Astrocyte (in vitro differentiated cells and primary cell): ENCODE data around the gene PRRT1B. TPM values are rescaled to one million over a fixed set of nuclear protein-coding genes. Genes with fewer than 3 reads are reported as not detected.

Experiments used
- DNase-seq: peaks from one replicate; pipeline ENCODE4 v3.0.0-alpha.2; 2010; ENCODE audit warnings: low read depth
- FAIRE-seq: peaks from 2 replicates; lab custom pipeline; 2011; peaks lifted over from hg19 to GRCh38; lab: Jason Lieb, UNC
- H2AFZ ChIP-seq: 2 replicates; pipeline ENCODE4 v1.6.0; 2012; ENCODE audit warnings: low read depth, low read length, inconsistent platforms
- H3K27ac ChIP-seq: 2 replicates; pipeline ENCODE4 v1.5.1; 2011; ENCODE audit warnings: low read depth, low read length, inconsistent platforms
- H3K27me3 ChIP-seq: 2 replicates; pipeline ENCODE4 v1.6.0; 2011; ENCODE audit warnings: low read length, inconsistent platforms; ENCODE audit not compliant: insufficient read depth
- H3K36me3 ChIP-seq: 2 replicates; pipeline ENCODE4 v1.5.1; 2011; ENCODE audit warnings: low read length, inconsistent platforms; ENCODE audit not compliant: insufficient read depth
- H3K4me1 ChIP-seq: 2 replicates; pipeline ENCODE4 v1.5.1; 2011; ENCODE audit warnings: low read length, inconsistent platforms; ENCODE audit not compliant: insufficient read depth
- H3K4me2 ChIP-seq: 2 replicates; pipeline ENCODE4 v1.6.0; 2012; ENCODE audit warnings: low read length, inconsistent platforms
- H3K4me3 ChIP-seq: 2 replicates; pipeline ENCODE4 v1.5.1; 2011; ENCODE audit warnings: low read depth, mild to moderate bottlenecking, low read length, inconsistent platforms; ENCODE audit not compliant: insufficient read depth
- H3K79me2 ChIP-seq: 2 replicates; pipeline ENCODE4 v1.6.0; 2012; ENCODE audit warnings: mild to moderate bottlenecking, low read length, inconsistent platforms; ENCODE audit not compliant: insufficient read depth
- H3K9ac ChIP-seq: 2 replicates; pipeline ENCODE4 v1.6.0; 2012; ENCODE audit warnings: mild to moderate bottlenecking, low read length, inconsistent platforms
- H3K9me3 ChIP-seq: 2 replicates; pipeline ENCODE4 v1.5.1; 2012; ENCODE audit warnings: low read depth, mild to moderate bottlenecking, low read length, inconsistent platforms; ENCODE audit not compliant: insufficient read depth
- H4K20me1 ChIP-seq: 2 replicates; pipeline ENCODE4 v1.6.0; 2012; ENCODE audit warnings: low read length, inconsistent platforms; ENCODE audit not compliant: insufficient read depth
- H3K27ac Mint-ChIP-seq: one replicate; pipeline ENCODE4 v1.8.0; 2021; ENCODE audit warnings: mild to moderate bottlenecking, mixed read lengths; ENCODE audit not compliant: unreplicated experiment
- H3K27me3 Mint-ChIP-seq: one replicate; pipeline ENCODE4 v1.8.0; 2021; ENCODE audit warnings: low read depth, mixed read lengths; ENCODE audit not compliant: unreplicated experiment
- H3K36me3 Mint-ChIP-seq: one replicate; pipeline ENCODE4 v1.8.0; 2021; ENCODE audit warnings: low read depth, mixed read lengths; ENCODE audit not compliant: unreplicated experiment
- H3K4me1 Mint-ChIP-seq: one replicate; pipeline ENCODE4 v1.8.0; 2021; ENCODE audit warnings: low read depth, mixed read lengths; ENCODE audit not compliant: unreplicated experiment
- H3K4me3 Mint-ChIP-seq: one replicate; pipeline ENCODE4 v1.8.0; 2021; ENCODE audit warnings: mild to moderate bottlenecking, moderate library complexity, mixed read lengths; ENCODE audit not compliant: unreplicated experiment
- H3K9me3 Mint-ChIP-seq: one replicate; pipeline ENCODE4 v1.8.0; 2021; ENCODE audit warnings: mild to moderate bottlenecking, mixed read lengths; ENCODE audit not compliant: unreplicated experiment
- EZH2 ChIP-seq: IDR thresholded peaks from 2 replicates; pipeline ENCODE4 v1.6.1; 2012; ENCODE audit warnings: mild to moderate bottlenecking, low read length, inconsistent platforms; ENCODE audit not compliant: insufficient read depth
- total RNA-seq: library from RNA; stranded (reverse); gene quantifications from 2 replicates; pipeline ENCODE4 v1.2.1, GENCODE V29; 2021
- TF ChIP-seq, protein P1 (sequence below): IDR thresholded peaks from 2 replicates; pipeline ENCODE4 v1.5.1; 2011; ENCODE audit warnings: low read depth, mild to moderate bottlenecking, inconsistent platforms, low read length, moderate library complexity; ENCODE audit not compliant: insufficient read depth

PRRT1B gene
- total RNA-seq, 1 donor from 2014 or later = not detected

DNA sequence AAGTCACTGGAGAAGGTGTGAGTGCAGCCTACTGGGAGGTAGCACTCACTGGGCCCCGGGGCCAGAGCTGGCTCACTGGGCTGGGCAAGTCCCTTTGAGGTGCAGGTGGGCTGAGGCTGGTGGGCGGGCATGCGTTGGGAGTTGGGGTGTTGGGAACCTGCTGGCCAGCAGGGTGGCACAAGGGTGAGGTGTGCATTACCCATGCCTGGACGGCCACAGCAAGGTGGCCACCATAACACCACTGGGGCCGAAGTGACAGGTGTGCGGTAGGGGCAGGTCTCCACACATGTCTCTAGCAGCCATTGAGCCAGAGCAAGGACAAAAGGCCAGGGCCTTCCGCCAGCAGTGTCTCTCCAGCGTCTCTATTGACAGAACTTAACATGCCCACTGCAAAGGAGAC is 22.6 kb downstream of the PRRT1B start:
- peaks cover 12% of the 10 kb centered on the region for H3K36me3 Mint-ChIP-seq
- no peak overlapping the region for H3K9ac ChIP-seq
- H3K4me3 ChIP-seq = no peak overlapping the region
- no peaks in the 10 kb centered on the region for H3K4me1 ChIP-seq
- TF ChIP-seq EZH2 = no peak
- TF ChIP-seq, protein P1, sequence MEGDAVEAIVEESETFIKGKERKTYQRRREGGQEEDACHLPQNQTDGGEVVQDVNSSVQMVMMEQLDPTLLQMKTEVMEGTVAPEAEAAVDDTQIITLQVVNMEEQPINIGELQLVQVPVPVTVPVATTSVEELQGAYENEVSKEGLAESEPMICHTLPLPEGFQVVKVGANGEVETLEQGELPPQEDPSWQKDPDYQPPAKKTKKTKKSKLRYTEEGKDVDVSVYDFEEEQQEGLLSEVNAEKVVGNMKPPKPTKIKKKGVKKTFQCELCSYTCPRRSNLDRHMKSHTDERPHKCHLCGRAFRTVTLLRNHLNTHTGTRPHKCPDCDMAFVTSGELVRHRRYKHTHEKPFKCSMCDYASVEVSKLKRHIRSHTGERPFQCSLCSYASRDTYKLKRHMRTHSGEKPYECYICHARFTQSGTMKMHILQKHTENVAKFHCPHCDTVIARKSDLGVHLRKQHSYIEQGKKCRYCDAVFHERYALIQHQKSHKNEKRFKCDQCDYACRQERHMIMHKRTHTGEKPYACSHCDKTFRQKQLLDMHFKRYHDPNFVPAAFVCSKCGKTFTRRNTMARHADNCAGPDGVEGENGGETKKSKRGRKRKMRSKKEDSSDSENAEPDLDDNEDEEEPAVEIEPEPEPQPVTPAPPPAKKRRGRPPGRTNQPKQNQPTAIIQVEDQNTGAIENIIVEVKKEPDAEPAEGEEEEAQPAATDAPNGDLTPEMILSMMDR = no peak
- H3K27me3 ChIP-seq = no peaks in the 10 kb centered on the region
- H3K27ac Mint-ChIP-seq = no peak overlapping the region
- no peaks in the 10 kb centered on the region for H4K20me1 ChIP-seq
- H3K79me2 ChIP-seq = no peaks in the 10 kb centered on the region
- no peaks in the 10 kb centered on the region for H3K27me3 Mint-ChIP-seq
- H3K9me3 ChIP-seq = no peaks in the 10 kb centered on the region
- FAIRE-seq = no peak
- H3K27ac ChIP-seq = no peak overlapping the region
- peaks cover 14% of the 10 kb centered on the region for H3K9me3 Mint-ChIP-seq
- H3K4me1 Mint-ChIP-seq = no peaks in the 10 kb centered on the region
- no peak overlapping the region for H3K4me2 ChIP-seq
- no peaks in the 10 kb centered on the region for H3K36me3 ChIP-seq
- no peak for DNase-seq
- no peak overlapping the region for H2AFZ ChIP-seq
- no peak overlapping the region for H3K4me3 Mint-ChIP-seq

GRCh38 chr9:131574730-131575640 is 29.7 kb downstream of the PRRT1B start:
- Mint-ChIP-seq H3K9me3 (no peaks in the 10 kb centered on the region), H3K4me3 (no peak overlapping the region), H3K36me3 (peaks cover 10% of the 10 kb centered on the region), H3K27me3 (no peaks in the 10 kb centered on the region), H3K4me1 (no peaks in the 10 kb centered on the region), H3K27ac (no peak overlapping the region)
- Histone ChIP-seq H3K9me3 (no peaks in the 10 kb centered on the region), H3K4me1 (no peaks in the 10 kb centered on the region), H3K27ac (no peak overlapping the region), H2AFZ (no peak overlapping the region), H3K27me3 (no peaks in the 10 kb centered on the region), H3K9ac (no peak overlapping the region), H3K4me3 (no peak overlapping the region), H3K36me3 (no peaks in the 10 kb centered on the region), H3K79me2 (no peaks in the 10 kb centered on the region), H3K4me2 (no peak overlapping the region), H4K20me1 (no peaks in the 10 kb centered on the region)
- no peak for DNase-seq
- no peak for FAIRE-seq
- TF ChIP-seq, protein P1 = no peak
- TF ChIP-seq EZH2 = no peak
